Measurements from ENCODE around the gene CTNNA1.

Gene CTNNA1

DNA sequence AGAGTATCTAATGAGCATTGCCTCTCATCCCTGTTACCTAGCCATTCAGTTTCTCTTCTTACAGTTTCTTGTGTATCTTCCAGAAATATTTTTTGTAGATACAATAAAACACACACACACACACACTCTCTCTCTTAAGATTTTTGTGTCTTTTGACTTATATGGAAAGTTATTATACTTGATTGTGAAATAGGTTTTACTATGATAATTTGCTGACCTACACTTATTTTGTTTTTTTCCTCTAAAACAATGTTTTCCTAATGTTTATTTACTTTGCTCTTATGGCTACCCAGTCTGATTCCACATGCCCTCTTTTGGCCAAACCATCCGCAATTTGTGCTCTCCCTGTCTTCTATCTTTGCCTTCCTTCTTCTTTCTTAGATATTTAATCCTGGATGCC, 96.7 kb downstream of the CTNNA1 start:
- DNase-seq (ENCODE audit: low read depth, low spot score), result no peak

DNA sequence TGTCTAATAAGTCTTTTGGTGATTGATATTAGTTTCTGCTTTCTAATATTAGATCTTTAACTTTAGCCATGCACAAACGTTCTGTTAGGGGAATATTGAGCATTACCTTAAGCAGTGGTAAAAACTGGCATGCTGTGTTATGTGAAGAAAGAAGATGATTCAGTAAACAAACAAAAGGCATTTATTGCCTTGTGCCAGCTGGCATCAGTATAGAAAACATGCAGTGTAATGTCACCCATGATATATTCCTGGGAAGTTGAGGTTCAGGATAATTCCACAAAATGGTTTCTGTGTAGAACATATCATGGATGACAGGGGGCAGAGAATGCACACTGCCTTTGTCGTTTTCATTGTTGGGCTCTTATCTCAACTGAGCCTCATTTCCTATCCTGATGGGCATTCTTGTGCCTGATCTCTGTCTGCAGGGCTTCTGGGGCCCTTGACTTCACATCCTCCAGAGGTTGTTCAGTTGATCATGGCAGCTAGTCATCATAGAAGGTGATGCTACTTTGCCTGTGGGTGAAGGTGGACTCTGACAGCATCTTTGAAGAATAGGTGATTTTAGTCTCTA, 97.7 kb downstream of the CTNNA1 start:
- DNase-seq (ENCODE audit: low read depth, low spot score), result no peak

DNA sequence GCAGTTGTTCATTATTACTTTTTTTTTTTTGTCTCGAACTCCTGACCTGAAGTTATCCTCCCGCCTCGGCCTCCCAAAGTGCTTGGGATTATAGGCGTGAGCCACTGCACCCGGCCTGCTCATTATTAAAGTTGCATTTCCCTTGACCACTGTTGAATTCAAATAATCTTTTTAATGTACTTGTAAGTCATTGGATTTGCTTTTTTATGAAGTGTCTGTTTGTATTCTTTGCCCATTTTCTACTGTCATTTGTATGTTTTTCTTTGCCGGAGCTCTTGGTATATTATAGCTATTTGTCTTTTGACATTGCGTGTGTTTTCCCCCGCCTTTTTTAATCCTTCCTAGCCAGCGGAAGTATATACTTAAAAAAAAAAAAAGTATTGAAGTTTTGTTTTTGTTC, 99.9 kb downstream of the CTNNA1 start:
- no peak for DNase-seq (ENCODE audit: low read depth, low spot score)

DNA sequence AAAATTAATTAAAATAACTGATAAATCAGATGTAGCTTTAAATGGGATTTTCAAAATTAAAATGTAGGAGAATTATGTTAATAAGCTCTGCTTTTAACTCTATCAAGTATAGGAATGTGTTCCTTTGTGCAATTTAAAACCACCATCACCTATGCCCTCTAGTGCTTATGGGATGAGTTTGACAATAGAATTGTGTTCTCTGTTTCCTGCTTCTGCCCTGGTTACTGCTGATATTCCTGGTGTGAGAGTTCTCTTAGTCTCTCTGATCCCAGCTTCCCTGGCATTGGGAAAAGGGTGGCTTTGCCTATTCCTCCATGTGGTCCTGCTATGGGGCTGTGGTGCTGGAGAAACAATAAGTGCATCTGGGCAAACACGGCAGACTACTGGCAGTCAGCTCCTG, 113.8 kb downstream of the CTNNA1 start:
- no peak for DNase-seq (ENCODE audit: low read depth, low spot score)

DNA sequence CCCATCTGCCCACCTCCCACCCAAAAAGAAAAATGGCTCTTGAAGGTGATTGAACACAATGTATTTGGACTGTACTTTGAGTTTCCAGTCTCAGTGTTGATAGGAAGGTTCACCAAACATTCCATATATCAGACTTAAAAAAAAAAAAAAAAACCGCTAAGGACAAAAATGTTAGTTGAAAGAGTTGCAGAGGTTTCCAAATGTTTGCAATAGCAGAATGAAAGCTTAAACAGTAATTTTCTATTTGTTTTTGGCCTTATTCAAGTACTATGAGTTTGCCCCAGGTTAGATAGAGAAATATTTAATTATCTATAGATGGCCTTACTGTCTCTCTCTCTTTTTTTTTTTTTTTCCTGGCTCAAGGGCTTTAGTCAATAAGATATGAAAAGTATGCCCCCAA, 115.8 kb downstream of the CTNNA1 start:
- DNase-seq (ENCODE audit: low read depth, low spot score), result no peak

DNA sequence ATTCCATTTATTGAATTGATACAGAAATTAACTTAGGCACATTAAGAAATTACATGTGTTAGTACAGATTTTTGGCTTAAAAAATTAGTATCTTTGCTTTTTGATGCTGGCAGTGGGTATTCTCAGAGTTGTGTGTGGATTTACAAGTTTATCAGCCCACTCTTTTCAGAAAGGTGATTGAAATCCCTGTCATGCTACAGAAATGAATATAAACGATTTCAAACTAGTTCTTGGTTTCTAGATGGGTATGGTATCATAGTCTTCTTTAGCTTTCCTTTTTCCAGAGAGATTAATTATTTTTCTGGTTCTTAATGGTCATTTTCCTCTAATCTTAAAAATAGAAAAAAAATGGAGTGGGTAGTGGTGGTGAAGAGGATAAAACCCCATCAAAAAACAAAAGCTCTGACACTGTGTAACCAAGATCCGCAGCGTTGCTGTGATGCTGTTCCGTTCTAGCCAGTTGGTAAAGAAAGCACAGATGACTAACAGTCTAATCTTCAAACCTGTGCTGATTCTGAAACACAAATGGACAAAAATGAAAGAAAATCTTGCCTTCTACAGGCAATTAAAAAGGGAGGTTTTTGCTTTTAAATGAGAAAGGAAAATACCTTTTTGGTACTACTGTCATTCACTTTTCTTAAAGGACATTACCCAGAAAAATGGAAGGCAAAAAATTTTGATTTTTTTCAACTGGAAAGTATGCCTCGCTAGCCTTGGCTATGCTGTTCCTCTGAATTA, 116.7 kb downstream of the CTNNA1 start:
- DNase-seq (ENCODE audit: low read depth, low spot score), result no peak

DNA sequence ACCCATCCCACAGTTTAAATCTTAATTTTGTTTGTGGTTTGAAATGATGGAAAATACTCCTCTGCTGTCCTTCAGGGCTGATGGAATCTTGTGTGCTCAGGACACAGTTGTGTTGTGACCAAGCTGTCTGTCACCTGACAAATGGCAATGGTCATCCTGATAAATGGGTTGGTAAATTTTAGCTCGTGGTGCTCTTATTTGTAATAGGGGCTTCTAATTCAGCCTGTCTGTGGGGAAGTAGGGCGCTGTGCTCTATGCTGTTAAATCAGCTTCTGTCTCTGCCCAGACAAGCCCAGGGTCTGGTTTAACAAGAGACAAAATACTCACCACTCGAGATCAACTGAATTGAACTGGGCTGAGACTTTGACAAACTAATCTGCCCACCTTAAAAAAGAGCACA, 117.4 kb downstream of the CTNNA1 start:
- DNase-seq (ENCODE audit: low read depth, low spot score), result no peak

DNA sequence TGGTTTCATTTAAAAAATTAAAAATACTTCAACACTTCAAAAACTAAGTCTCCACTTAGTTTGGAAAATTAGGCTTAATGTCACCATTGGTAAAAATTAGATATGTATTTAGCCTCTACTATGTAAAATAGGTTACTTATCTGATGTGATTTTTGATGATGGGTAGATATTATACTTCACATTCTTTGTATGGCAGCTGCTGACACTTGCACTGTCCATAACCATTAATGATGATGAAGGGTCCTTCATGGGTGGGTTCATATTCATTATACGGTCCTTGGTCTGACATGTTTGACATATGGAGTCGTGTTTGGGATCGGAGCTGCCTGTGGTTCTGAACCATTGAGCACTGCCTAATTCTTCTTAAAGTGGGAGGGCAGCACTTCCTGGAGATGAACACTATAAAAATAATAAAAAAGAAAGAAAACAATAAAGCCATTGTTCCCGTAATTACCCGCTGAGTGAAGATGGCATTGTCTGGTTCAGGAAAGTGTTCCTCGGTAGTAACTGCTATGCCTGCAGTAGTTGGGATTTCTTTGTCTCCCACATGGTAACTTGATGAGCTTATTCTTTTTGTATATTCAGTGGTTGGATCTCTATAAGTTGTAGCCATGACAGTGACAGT, 119.7 kb downstream of the CTNNA1 start:
- no peak for DNase-seq (ENCODE audit: low read depth, low spot score)

DNA sequence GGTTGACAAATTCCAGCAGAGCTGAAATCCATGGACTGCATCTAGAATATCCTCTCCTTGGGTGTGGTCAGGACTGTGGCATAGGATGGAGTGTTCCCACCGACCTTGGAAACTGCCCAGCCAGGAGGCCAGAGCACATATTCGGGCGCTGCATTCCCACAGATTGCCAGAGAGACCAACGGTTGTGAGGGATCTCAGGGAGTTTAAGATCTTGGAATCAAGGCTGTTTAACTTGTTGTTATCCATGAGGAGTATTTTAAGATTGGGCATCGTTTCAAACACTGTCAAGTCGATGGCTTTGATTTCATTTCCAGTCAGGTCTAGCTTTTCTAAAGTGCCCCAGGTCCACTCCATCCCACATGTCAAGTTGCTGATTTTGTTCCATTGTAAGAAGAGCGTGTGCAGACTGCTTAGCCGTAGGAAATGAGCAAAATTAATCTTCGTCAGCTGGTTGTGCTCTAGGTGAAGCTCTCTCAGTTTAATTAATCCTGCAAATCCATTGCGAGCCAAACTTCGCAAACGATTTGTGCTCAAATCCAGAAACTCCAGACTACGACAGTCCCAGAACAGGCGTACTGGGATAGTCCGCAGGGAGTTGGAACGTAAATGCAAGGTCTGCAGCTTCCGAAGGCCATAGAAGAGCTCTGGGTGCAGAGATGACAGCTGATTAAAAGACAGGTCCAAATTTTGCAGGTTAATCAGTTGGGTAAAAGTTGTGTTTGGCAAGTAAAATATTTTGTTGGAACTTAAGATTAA, 120.4 kb downstream of the CTNNA1 start:
- DNase-seq (ENCODE audit: low read depth, low spot score), result no peak

DNA sequence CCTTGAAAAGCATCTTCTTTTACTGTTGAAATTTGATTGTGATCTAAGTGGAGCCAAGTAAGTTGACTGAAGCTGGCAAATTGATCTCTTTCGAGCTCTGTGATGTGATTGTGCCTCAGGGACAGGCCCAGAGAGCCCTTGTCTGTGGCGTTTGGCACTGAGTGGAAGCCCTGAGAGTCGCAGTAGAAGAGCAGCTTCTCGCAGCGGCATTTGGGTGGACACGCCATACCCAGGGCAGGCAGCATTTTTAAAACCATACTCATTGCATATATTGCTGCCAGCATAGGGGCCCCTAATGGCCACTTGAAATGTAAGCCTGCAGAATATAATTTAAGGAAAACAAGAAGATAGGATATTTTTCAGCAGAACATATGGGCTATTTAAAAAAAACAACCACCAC, 121.0 kb downstream of the CTNNA1 start:
- no peak for DNase-seq (ENCODE audit: low read depth, low spot score)

DNA sequence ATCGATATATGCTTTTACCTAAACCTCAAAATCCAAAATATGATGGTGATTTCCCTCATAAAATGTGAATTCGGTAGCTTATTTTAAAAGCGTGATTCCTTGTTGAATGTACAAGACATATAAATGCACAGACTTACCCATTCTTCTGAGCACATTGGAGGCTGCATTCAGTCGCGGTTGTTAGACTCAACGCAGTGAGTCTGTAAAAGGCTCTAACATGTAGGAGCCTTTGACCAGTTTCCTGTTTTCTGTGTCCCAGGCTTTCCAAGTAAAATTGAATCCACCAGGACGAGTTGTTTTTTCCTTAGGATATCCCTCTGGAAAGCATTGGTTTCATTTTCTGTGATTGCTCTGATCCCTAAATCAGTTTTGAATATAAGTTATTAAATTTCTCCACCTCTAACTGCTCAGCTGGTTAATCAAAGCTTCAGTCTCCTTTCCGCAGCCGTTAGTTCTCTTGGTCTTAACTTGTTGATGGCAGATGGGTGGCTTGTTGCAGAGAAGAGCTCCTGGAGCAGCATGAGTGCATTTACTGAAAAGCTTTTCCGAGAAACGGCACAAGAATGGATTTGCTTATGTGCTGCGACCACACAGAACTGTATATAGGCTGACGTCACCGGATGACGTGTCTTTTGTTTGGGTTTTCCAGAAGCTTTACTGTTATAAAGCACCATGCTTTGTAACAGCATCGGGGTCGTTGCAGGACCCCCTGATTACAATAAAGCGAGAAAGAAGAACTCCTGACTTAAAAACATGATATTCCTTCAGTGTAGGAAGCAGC, 121.7 kb downstream of the CTNNA1 start, which contains the start of gene LRRTM2:
LRRTM2 (minus strand) TSS at position 565 of the 781 bp plus-strand sequence; CDS start at position 141, 424 bp downstream.
- DNase-seq (ENCODE audit: low read depth, low spot score), result no peak

DNA sequence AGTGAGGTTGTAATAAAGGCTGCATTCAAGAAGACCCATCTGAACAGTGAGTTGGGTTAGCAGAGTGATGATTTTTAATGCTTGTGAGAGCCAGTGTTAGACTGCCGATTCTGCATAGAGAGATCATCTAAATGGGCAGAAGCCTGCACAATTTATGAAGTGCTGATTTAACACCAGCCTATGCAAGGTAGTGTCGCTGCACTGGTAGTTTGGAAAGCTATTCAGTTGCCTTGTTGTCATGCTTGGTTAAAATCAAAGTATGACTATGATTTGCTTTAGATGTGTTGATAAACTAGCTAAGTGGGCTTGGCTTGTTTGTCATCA, 122.3 kb downstream of the CTNNA1 start:
- no peak for DNase-seq (ENCODE audit: low read depth, low spot score)

DNA sequence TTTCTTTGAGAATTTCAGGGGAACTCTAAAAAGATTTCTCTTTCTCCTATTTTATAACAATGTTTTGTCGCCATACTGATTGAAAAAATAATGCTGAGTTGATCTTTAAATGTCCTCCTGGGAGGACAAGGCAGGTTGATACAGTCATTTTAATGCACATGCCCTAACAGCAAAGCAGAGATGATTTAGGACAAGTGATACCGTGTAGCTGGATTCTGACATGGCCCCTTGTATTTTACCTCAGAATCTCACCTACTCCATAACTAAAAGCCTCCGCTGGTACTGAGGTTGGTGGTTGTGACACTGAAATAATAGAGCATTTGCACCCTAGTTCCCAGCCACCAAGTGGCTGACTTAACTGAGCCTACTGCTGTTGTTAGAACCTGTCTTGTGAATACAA, 122.7 kb downstream of the CTNNA1 start:
- DNase-seq (ENCODE audit: low read depth, low spot score), result no peak

DNA sequence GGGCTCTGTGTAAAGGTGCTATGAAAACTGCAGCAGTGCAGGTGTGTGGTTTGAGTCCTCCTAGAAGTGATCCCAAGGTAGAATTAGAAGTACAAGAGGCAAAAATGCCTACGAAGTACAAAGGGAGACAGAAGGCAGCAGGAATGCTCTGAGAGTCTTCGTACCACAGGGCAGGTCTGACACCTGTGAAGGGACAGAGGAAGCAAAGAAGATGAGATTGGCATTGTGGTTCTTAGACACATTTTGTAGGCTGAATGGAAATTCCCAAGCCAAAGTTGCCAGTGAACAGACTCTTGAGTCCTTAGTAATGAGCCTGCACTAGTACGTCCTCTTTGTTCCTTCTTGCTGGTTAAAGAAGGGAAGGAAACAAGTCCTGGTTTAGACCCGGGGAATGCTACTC, 123.6 kb downstream of the CTNNA1 start:
- DNase-seq (ENCODE audit: low read depth, low spot score), result no peak

DNA sequence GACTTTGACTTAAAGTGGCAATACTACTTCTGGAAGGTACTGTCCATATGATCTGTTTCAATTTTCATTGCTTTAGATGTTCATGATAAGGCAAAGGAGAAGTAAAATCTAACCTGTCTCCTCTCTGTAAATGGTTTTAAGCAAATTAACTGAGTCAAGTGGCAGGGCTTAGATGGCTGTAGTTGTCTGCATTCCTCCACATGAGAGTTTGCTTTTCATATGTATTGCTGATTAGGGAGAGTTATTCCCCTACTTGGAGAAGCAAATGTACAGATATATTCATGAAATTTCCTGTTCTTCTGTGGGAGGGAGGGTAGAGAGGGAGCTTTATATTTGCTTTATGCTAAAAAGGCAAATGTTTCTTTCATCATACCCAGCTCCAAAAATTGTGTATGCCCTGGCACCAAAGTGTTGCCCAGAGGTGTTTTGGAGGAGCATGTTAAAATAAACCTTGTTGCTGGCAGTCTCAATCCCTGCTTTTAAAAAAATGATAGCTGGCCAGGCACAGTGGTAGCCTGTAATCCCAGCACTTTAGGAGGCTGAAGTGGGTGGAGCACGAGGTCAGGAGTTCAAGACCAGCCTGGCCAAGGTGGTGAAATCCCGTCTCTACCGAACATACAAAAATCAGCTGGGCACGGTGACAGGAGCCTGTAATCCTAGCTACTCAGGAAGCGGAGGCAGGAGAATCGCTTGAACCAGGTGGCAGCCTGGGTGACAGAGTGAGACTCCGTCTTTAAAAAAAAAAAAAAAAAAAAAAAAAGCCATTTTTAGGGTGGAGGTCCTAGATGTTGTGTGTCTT, 125.4 kb downstream of the CTNNA1 start:
- no peak for DNase-seq (ENCODE audit: low read depth, low spot score)

DNA sequence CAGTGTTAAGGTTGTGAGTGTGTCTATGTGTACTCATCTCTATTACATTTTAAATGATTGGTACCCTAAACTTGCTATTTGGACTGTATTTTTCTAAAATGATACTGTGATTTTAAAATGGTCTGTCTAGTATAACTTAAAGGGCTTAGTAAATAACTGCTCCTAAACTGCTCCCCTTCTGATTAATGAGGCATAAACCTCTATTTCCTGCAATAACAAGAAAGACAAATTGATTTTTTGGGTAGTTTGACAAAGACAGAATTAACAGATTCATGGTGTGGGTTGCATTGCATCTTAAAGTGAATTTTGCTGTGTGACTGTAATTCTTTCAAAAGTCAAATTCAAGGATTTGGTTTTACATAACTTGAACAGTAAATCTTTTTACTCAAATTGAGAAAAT, 130.0 kb downstream of the CTNNA1 start:
- no peak for DNase-seq (ENCODE audit: low read depth, low spot score)

DNA sequence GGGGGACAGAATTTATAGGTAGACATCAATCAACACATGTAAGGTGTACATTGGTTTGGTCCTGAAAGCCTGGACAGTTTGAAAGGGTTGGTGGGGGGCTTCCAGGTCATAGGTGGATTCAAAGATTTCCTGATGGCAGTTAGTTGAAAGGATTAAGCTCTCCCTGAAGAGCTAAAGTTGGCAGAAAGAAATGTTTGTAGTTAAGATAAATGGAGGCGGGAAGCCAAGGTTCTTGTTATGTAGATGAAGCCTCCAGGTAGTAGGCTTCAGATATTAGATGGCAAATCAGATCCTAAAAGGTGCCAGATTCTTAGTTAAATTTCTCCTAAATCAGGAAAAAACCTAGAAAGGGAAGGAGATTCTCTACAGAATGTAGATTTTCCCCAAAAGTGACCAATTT, 130.9 kb downstream of the CTNNA1 start:
- DNase-seq (ENCODE audit: low read depth, low spot score), result no peak

DNA sequence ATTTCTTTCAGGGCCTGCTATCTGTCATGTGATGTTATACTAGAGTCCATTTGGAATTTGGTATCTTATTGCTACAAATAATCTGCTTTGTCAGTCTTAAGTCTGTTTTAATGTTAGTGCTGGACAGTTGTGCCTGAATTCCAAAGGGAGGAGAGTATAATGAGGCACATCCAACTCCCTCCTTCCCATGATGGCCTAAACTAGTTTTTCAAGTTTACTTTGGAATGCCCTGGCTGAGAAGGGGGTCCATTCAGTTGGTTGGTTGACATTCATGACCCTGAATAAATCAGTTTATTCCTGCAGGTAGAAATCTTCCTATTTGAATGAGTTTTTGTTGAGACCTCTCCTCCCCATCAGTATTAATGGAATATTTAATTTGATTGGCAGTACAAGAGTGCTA, 131.3 kb downstream of the CTNNA1 start:
- no peak for DNase-seq (ENCODE audit: low read depth, low spot score)

DNA sequence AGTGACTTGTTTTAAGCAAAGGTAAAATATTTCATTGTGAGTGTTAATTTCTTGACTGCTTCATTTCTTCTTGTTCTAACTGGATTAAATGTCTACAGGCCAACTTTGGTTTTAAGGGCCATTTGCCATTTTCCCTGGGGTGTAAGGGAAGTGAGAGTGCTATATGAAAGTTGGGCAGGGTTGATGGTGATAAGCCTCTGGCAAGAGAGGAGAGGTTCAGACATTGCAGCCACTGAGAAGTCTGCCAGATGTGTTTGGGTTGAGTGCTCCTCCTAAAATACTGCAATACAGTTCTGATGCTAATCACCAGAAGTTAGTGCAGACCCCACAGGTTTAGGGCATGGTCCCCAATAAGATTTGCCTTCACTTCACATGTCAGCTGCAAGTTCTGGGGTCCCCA, 136.8 kb downstream of the CTNNA1 start:
- no peak for DNase-seq (ENCODE audit: low read depth, low spot score)

DNA sequence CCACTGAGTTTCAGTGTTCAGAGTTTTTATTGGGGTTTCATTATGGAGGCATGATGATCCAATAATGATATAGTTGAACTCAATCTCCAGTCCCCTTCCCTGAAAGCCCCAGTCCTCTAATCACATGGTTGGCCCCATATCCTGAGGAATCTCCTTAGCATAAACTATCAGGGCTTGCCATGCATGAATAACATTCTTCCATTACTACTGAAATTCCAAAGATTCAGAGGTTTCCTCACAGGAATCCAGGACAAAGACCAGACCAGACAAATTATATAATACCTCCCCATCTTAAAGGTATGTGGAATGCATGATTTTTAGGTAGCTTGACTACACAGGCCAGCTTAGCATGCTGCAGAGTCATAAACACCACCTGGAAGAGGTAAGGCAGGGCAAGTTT, 137.4 kb downstream of the CTNNA1 start:
- no peak for DNase-seq (ENCODE audit: low read depth, low spot score)

DNA sequence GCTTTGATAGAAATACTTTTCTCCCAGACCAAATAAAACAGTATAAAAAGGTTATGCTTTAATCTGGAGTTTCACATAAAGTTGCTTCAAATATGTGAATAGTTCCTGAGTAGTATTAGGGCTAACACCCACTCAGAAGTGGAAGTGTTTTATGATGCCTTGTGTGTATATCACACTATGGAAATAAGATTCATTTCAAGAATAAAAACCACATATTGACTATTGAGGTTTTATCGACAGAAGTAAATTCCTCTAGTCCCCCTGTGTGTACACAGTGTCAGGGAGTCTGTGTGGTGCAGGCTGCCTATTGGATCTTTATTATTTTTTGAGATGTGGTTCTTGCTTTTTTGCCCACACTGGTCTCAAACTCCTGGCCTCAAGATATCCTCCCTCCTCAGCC, 142.7 kb downstream of the CTNNA1 start:
- no peak for DNase-seq (ENCODE audit: low read depth, low spot score)

Data from activated CD4-positive, CD25-positive, alpha-beta regulatory T cell treated with anti-CD3 and anti-CD28 coated beads, Interleukin-2, amount 50 U/mL, for 16 hours (primary cell).